NCI-H1694 (cell line): Measurements from ENCODE around the gene ZFYVE28.
"Not testable (repeated sequence)": the region's sequence is repeated elsewhere in the genome, so short reads cannot be mapped to it uniquely, and the experiment has no call there.

Experiments
- DNase-seq: peaks from one replicate; lab custom pipeline; 2025; lab: John Stamatoyannopoulos, UW

Gene ZFYVE28

DNA sequence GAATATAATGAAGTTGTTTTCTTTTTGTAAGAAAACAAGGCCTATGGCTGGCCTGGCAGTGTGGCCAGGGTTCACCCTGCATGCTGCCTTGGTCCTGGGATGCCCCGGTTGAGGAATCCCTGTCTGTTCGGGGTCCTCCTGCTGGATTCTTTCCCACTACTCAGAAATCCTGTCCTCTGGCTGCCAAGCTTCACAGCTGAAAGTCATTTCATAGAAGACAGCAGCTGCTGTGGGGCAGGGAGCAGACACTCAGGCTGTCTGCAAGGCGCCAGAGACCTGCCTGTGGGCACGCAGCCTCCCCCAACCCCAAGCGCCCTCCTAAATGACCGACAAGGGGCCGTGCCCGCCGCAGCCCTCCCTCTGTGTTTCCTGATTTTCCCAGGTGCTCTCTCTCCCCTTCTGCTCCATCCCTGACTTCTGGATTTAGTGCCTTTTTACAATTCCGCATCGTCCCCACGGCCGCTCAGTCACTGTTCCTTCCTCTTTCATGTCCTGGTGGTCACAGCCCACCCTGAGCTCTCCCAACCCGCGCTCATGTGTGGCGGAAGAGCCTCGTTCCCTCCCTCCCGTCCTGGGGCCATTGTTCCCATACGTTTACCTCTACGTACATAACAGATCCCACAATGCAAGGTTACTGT lies 27.5 kb downstream of the ZFYVE28 start:
- DNase-seq, result peak; percentile 41

DNA sequence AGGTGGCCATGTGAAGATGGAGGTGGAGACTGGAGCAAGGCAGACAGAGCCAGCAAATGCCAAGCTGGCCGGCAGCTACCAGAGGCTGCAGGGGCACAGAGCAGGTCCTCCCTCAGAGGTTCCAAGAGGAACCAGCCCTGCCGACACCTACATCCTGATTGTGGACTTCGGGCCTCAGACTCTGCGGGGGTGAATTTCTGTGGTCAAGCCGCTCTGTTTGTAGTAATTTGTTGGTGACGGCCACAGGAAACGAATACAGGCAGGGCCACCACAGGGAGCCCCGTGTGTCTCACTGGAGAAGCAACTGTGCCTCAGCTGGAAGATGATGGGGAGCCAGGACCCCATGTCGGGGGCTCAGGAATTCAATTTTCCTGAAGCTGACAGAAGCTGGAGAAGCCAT lies 28.3 kb downstream of the ZFYVE28 start:
- no peak for DNase-seq

DNA sequence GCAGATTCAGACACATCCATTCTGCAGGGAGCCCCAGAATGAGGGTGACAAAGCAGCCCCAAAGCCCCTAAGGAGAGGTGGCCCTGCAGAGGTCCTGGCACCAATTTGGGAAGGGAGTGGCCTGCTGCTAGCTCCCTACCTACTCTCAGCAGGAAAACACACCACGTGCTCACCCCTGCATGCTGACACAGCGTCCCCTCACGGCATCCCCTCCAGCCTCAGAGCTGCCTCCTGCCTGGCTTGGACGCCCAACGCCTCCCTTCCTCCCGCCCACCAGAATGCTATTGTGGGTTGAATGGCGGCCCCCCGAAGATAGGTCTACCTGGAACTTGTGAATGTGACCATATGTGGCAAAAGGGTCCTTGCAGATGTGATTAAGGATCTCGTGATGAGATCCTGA lies 28.8 kb downstream of the ZFYVE28 start:
- DNase-seq, result no peak

DNA sequence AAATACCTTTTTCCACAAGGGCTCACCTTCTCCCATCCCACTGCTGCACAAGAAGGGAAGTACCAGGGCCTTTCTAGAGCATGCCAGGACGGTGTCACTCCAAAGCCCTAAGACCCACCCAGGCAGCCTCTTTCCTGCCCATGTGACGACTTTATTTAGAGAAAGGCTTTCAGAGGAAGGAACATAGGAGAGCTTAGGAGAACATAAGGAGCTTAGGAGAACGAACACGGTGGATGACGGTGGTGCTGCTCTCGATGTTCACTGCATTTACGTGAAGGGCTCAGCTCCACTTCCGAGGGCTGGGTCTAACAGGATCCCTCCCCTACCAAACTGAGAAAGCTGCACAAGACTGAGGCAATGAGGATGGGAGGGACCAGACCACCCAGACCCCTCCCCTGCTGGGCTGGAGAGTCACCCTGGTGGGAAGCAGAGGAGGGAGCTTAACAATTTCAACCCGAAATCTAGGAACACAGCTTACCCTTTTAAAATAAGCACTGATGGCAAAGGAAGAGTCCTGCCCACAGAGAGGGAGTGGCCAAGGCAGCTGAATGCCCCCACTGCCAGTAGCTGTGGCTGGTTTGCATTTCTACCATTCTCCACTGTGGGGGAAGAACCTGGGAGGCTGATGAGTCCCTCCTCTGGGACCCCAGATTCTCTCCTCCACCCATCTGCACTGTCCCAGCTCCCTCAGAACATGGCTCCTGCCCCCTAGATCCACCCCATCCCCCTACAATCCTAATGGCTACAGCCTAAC lies 29.8 kb downstream of the ZFYVE28 start:
- no peak for DNase-seq

DNA sequence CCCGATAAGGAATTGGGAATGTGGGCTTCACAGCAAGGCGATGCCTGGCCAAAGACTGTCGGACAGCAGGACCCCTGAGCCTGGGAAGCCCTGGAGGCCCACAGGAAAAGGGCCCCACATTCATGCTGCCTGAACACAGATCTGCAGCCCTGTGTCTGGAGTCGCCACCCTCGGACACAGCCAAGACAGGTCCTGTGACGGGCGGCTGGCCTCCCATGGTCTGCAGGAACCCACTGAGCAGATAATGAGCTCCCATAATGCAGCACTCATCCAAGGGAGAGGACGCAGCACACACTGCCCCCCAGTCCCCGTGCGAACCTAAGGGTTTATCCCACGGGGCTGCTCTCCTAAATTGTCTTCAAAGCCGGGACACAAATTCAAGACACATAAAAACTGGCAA lies 30.6 kb downstream of the ZFYVE28 start:
- no peak for DNase-seq

DNA sequence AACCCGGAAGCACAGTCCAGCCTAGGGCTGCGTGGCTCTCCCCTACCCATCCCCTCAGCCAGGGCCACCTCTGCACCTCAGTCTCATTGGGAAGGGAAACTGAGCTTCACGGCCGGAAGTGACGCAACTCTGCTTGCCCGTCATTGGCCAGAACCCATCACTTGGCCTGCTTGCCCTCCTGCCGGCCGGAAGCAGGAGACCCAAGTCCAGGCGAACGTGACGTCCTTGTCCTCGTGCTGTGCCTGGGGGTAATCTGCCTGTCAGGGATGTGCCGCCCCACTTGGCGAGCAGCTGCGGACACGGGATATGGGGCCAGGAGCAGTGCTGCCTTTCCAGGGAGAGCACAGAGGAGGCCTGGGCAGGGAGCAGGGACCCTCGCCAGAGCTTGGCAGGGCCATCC lies 31.2 kb downstream of the ZFYVE28 start:
- DNase-seq, result no peak

DNA sequence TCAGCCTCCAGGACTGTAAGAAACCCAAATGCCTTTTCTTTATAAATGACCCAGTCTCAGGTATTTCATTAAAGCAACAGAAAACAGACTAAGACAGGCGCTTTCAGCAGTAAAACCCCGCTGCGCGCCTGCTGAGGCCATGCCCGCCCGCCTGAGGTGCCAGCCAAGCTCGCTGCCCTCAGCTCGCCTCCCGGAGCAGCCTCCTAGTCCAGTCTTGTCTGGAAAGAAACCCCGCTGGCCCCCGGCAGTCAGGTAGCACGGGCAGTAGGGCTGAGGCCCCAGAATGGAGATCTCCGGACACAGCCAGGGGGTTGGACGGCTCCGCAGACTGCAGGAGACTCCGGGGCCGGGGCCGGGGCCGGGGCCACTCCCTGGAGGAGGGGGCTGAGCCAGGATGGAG lies 31.7 kb downstream of the ZFYVE28 start:
- no peak for DNase-seq

DNA sequence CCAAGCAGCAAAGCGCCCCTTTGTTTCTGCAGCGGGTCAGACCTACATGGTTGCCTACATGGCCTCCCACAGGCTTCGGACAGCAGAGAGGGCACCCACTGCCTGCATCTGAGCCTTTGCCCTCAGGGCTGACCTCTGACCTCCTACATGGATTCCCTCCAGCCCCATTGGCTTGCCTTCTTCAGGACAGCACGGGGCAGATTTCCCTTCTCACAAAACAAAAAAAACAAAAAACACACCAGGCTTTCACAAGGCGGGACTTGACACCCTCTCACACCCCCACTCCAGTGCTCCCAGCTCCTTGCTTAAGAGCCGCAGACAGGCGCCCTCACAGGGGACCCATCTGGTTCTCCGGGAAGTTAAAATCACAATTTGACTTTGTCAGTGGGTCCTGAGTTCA lies 32.9 kb downstream of the ZFYVE28 start:
- no peak for DNase-seq

DNA sequence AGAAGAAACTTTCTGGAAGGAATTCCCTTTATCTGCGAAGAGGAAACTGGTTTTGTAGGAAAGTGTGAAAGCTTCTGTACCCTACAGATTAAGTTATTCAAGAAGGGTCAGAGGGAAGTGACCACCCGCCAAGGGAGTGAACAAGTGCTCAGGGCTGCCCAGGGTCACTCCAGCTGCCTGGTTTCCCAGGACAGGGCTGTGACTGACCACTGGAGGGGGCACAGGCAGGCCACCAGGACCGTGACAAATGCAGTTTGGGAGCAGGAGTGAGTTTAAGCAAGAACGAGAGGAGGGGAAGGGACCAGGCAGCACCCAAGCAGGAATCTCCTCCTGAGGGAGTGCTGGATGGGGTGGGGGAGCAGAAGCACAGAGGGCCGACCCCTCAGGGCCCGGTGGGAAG lies 34.2 kb downstream of the ZFYVE28 start:
- DNase-seq, result no peak

DNA sequence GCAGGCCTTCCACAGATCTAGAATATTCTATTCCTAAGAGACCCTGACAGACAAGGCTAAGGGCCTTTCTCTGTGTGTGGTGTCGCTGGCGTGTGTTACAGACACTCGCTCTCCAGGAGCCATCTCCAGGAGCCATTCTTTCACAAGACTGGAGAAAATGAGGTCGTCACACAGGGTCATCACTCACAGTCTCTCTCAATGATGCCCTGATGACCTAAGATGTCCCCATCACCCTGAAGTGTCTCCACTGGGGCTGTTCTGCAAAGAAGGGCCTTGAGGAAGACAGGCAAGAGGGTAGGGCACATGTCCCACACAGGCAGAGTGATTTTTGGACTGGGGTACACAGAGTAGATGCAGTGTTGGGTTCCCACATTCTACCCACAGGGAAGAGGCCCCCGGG lies 34.7 kb downstream of the ZFYVE28 start:
- no peak for DNase-seq

DNA sequence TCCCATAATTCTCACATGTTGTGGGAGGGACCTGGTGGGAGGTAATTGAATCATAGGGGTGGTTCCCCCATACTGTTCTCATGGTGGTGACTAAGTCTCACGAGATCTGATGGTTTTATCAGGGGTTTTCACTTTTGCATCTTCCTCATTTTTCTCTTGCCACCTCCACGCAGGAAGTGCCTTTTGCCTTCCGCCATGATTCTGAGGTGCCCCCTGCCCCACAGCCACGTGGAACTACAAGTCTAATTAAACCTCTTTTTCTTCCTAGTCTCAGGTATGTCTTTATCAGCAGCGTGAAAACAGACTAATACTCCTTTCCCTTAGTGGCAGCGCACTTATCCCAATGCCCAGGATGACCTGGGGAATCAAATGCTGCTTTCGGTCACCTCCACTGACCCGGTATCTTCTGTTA lies 35.2 kb downstream of the ZFYVE28 start:
- not testable (repeated sequence) for DNase-seq

DNA sequence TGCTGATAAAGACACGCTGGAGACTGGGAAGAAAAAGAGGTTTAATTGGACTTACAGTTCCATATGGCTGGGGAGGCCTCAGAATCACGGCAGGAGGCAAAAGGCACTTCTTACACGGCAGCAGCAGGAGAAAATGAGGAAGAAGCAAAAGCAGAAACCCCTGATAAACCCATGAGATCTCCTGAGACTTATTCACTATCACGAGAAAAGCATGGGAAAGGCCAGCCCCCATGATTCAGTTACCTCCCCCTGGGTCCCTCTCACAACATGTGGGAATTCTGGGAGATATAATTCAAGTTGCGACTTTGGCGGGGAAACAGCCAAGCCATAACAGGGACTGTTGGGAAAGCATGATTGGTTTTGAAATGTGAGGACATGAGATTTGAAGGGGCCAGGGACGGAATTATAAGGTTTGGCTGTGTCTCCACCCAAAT lies 35.7 kb downstream of the ZFYVE28 start:
- DNase-seq, result not testable (repeated sequence)

DNA sequence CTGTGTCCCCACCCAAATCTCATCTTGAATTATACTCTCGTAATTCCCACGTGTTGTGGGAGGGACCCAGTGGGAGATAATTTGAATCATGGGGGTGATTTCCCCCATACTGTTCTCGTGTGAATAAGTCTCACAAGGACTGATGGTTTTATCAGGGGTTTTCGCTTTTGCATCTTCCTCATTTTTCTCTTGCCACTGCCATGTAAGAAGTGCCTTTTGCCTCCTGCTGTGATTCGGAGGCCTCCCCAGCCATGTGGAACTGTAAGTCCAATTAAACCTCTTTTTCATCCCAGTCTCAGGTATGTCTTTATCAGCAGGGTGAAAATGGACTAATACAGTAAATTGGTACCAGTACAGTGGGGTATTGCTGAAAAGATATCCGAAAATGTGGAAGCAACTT lies 37.9 kb downstream of the ZFYVE28 start:
- not testable (repeated sequence) for DNase-seq

DNA sequence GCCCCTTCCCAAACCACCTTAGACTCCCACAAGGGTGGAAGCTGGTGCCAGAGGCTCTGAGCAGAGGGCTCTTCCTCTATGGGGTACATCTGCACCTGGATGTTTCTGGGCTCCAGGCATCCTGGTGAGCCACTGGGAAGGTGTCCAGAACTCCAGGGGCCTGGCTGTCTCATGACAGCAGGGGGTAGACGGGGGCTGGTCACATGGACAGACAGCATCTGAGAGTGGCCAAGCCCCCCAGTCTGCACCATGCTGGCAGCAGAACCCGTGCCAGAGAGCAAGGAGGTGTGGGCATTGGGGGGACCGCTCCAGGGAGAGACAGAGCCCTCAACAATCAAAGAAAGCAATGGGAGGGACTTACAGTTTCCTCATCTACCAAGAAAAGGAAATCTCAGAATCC lies 39.5 kb downstream of the ZFYVE28 start:
- DNase-seq, result no peak

DNA sequence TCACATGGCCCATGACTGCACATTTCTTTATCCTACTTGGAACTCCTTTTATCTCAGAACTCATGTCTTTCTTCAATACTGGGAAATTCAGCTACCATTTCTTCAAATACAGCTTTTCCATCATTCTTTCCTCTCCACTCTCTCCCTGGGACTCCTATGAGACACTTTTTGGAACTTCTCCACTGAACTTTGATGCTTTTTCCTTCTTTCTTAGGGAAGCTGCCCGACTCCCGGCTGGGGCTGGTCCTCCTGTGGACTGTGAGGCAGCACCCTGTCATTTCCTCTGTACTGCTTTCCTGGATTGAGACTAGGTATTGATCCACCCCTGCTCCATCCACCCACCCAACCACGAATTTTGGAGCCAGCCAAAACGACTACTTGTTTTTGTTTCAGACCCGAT lies 40.0 kb downstream of the ZFYVE28 start:
- no peak for DNase-seq

DNA sequence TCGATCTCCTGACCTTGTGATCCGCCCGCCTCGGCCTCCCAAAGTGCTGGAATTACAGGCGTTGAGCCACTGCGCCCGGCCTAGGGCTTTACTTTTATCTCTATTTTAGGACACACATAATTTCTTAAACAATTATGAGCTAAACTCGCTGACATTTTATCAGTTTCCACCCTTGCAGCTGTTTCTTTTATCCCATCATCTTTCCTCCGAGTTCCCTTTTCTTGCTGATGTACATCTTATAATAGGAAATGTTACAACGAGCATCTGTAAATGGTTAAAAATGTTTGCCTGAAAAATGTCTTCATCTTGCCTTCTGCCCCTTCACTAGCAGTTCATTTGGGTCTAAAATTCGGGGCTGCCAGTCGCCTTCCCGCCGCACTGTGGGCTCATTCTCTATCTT lies 41.2 kb downstream of the ZFYVE28 start:
- DNase-seq, result no peak

DNA sequence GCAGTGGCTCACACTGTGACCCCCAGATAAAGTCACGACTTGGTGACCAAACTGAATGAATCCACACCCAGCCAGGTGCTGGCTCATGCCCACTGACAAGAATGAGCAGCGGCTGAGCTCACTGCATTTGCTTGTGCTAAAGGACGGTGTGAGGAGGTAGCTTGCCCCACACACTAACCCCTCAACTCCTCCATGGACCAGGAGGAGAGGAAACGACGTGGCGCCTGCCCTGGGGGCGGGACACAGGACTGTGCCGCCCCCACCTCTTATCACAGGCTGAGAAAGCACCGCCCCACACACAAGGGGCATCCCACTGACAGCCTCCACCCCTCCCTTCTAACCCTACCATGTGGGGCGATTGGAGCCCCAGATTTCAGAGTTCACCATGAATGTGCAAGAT lies 43.0 kb downstream of the ZFYVE28 start:
- no peak for DNase-seq

DNA sequence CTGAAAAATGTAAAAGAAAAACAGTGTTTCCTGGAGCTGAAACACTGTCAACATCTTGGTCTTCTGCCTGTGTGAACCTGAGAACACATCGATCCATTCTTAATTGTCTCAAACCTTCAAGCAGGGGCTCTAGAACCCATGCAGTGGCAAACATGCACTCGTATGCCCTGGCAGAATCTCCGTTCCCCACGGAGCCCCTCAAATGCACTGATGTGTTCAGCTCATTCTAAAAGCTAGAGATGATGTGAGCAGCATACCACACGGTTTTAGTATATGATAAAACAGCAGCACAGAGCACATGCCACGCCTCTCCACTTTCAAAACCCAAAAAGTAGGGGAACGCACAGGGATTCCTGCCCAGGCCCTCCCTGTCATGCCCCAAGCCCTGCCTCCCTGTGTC lies 44.9 kb downstream of the ZFYVE28 start:
- DNase-seq, result no peak

DNA sequence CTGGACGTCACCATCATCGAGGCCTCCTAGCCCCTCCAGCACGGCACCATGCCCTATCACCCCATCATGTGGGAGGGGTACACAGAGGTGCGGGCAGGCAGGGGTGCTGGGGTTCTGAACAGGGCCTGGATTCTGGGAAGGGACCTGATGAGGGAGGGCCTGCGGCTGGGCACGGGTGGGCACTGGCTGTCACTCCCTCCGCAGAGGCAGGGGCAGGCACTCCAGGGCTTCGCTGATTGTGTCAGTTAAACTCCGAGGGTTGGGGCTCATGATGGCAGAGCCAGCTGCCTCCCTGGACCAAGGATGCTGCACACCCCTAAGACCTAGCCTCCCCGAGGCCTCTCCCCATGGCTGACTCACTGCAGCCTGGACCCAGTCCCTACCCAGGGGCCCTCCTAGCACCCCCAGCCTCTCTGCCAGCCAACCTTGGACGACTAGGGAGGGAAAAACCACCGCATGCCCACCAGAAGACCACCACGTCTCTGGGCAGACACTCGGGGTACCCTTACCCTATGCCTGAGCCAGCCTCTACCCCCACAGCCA lies 45.9 kb downstream of the ZFYVE28 start:
- DNase-seq, result no peak

DNA sequence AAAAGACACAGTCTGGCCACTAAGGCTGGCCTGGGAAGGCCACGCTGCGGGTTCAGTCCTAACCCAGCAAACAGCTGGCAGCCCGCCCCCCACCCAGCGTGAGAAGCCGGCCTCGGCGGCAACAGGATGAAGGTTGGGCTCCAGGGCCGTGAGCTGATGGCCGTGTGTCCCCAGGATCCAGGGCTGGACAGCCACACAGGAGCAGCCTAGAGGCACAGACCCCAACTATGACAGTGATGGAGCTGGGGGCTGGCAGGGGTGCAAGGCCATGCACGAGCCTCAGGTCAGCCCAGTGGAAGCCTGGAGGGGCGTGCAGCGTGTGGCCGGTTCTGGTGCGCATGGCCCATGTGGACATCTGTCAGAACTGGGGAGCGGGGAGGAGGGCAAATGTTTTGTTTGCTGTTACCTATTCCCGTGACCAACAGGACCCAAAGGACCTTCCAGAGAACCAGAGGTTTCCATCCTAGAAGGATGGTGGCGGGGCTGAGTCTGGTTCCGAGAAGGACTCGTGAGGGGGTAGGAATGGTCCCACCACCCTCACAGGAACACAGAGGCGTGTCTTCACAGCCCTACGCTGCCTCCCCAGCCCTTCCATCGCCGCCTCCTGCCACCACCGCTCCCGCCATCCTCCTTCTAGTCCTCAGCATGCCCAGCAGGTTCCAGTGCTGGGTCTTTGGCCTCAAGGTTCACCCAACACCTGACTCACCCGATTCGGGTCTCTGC lies 46.5 kb downstream of the ZFYVE28 start:
- no peak for DNase-seq

DNA sequence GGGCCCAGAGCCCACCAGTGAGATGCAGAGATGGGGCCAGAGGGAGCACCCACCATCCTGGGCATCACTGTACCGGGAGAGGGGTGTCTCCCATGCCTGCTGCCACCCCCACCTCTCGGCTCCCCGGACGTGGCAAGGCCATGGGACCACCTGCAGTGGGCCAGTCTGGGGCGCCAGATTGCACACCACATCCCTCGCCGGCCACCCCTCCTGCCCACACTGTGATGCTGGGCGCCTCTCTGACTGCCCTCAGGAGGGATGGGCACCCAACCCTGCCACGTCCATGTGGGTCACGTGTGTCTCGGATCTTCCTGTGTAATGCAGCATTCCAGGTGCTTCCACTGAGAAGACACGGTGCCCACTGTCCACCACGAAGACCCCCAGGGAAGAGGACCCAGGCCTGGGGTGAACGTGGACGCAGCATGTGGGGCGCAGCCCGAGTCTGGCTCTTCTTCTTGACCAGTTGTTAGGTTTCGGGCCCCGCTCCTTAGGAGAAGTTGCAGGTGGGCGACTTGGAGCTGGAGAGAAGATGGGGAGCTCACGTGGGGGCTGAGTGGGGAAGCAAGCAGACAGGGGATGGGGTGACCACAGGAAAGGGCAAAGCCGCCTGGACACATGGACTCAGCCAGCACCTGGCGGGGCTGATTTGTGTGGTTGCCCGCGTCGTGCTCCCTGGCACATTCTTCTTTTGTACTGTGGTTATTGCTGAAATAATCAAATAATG lies 47.7 kb downstream of the ZFYVE28 start:
- DNase-seq, result no peak

DNA sequence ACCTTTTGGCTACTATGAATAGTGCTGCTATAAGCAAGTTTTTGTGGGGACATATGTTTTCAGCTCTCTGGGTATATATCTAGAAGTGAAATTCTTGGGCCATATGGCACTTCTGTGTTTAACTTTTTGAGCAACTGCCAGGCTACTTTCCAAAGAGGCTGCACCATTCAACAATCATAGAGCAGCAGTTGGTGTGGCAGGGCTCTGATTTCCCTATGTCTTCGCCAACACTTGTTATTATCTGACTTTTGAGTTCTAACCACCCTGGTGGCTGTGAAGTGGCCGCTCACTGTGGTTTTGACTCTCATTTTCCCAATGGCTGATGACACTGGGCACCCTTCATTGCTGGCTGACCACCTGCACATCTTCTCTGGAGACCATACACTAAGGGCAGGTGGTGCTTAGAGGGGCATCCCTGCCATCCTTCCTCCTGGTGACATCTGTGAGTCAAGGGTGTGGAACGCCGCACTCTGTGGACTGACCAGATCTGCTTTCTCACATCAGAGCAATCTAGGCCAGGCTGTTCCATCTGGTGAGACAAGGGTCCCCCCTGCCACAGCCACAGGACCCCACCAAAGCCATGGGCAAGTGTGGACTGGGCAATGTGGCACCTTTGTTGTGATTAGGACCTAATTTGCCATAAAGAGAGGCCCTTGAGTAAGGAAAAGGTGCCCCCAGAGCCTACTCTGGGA lies 49.6 kb downstream of the ZFYVE28 start:
- DNase-seq, result peak; percentile 12
